Measurements from ENCODE around the gene CLUH.

DNA sequence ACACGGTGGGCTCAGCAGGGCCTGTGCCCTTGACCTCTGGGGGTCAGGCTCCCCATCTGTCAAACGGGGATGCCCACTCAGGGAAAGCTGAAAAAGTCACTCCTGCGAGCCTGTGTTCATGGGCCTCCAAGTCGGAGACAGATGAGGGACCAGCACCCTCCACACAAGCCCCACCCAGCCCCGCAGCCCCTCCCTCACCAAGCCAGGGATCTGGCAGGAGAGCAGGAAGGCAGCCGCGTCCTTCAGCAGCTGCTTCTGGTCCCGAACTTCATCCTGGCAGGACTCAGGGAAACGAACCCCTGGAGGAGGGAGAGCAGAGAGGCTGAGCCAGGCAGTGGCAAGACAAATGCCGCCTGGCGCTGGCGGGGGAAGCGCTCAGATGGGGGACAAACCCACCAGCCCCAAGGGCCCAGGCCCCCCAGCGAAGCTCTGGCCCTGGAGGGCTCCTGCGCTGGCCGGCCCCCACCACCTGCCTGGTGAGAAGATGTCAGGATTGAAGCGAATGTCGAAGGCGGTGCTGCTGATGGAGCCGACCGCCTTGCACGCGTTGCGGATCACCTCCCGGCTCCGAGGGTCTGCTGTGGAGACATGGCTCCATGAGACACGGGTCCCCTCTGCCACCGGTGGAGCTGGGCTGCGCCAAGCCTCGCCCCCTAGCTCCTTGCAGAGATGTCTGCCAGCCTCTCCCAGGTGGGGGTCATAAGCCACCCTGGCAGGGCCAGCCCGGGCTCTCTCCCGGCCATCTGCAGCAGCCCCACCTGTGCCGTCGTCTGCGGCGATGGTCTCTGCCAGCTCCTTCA lies 15.4 kb downstream of the CLUH start:
- TF ChIP-seq CTCF (IDR thresholded peaks at IDR 0.05), result no peak
- TF ChIP-seq POLR2A (IDR thresholded peaks at IDR 0.05), result no peak

Measured in right lobe of liver (tissue), 4 donors.